K562 (cell line): ENCODE data around the gene GDF9. TPM values are rescaled to one million over a fixed set of nuclear protein-coding genes. Genes with fewer than 3 reads are reported as not detected.

ENCODE experiments used
- ATF2 ChIP-seq: sonication (generic); formaldehyde crosslinking; IDR thresholded peaks from 2 replicates; pipeline ENCODE4 v1.8.1; 2022; ENCODE audit warnings: missing genetic modification reagents
- ATF4 ChIP-seq: fragments of 450-650 bp; formaldehyde crosslinking; IDR thresholded peaks from 2 replicates; pipeline ENCODE4 v1.4.0; 2022; ENCODE audit warnings: mild to moderate bottlenecking, moderate library complexity
- CUX1 ChIP-seq: fragments of 200-800 bp; sonication (Bioruptor generic); IDR thresholded peaks from 2 replicates; pipeline ENCODE4 v1.6.1; 2016; ENCODE audit warnings: missing genetic modification characterization, missing compliant biosample characterization
- IRF9 ChIP-seq: fragments of 450-650 bp; IDR thresholded peaks from 2 replicates; pipeline ENCODE4 v1.6.1; 2016; ENCODE audit warnings: missing biosample characterization, missing genetic modification characterization
- JUN ChIP-seq, 2 experiments: sonication (generic) in 1 of 2; formaldehyde crosslinking in 1 of 2; IDR thresholded peaks; 2 replicates each; pipeline versions ENCODE4 v1.6.1 to v1.8.0; 2012 to 2022; ENCODE audit warnings: borderline replicate concordance in 2 of 2, mild to moderate bottlenecking in 2 of 2, improper control_type of control experiment in 1 of 2, low read depth in 1 of 2, low read length in 1 of 2, missing genetic modification reagents in 1 of 2
- NFXL1 ChIP-seq: fragments of 450-650 bp; formaldehyde crosslinking; IDR thresholded peaks from 2 replicates; pipeline ENCODE4 v1.4.0; 2021; ENCODE audit warnings: mild to moderate bottlenecking
- NR4A1 ChIP-seq, 2 experiments: fragments of 250-450 bp in 1 of 2; fragments of 450-650 bp in 1 of 2; sonication (Bioruptor Pico) in 1 of 2; IDR thresholded peaks; 2 replicates each; pipeline versions ENCODE4 v1.4.0 to v1.6.1; 2016 to 2020; ENCODE audit warnings: mild to moderate bottlenecking in 2 of 2, missing compliant biosample characterization in 1 of 2, missing genetic modification characterization in 1 of 2, moderate library complexity in 1 of 2
- RBBP5 ChIP-seq: fragments of 200-600 bp; sonication (generic); IDR thresholded peaks from 2 replicates; pipeline ENCODE4 v1.6.1; 2012; ENCODE audit warnings: borderline replicate concordance, mild to moderate bottlenecking, low read length, control low read depth, inconsistent platforms; ENCODE audit not compliant: insufficient read depth, poor library complexity, severe bottlenecking
- RNF219 ChIP-seq: fragments of 250-450 bp; sonication (Bioruptor Pico); IDR thresholded peaks from 2 replicates; pipeline ENCODE4 v1.5.0; 2022; ENCODE audit warnings: mild to moderate bottlenecking
- SIN3B ChIP-seq: fragments of 450-650 bp; IDR thresholded peaks from 2 replicates; pipeline ENCODE4 v1.6.1; 2017; ENCODE audit warnings: low read depth, mild to moderate bottlenecking, moderate library complexity
- SMARCE1 ChIP-seq: fragments of 450-650 bp; IDR thresholded peaks from 2 replicates; pipeline ENCODE4 v1.7.1; 2016; ENCODE audit warnings: mild to moderate bottlenecking
- TRIM28 ChIP-seq: fragments of 450-650 bp; IDR thresholded peaks from 2 replicates; pipeline ENCODE4 v1.6.1; 2017
- XRCC3 ChIP-seq: fragments of 450-650 bp; IDR thresholded peaks from 2 replicates; pipeline ENCODE4 v1.6.1; 2017; ENCODE audit warnings: mild to moderate bottlenecking, moderate library complexity
- ZC3H8 ChIP-seq: fragments of 450-650 bp; IDR thresholded peaks from 2 replicates; pipeline ENCODE4 v1.6.1; 2017
- ZNF146 ChIP-seq: IDR thresholded peaks from one replicate; pipeline ENCODE4 v1.6.1; 2018; ENCODE audit warnings: missing compliant biosample characterization; ENCODE audit not compliant: unreplicated experiment
- ZNF507 ChIP-seq: conservative IDR thresholded peaks from 2 replicates; pipeline ENCODE4 v1.6.1; 2017; ENCODE audit warnings: missing genetic modification characterization, missing compliant biosample characterization
- ZNF668 ChIP-seq: fragments of 250-450 bp; sonication (Bioruptor Pico); IDR thresholded peaks from 2 replicates; pipeline ENCODE4 v1.8.0; 2022; ENCODE audit warnings: mild to moderate bottlenecking, inconsistent platforms
- ZNF830 ChIP-seq: fragments of 250-450 bp; sonication (Bioruptor Pico); IDR thresholded peaks from 2 replicates; pipeline ENCODE4 v1.5.0; 2021; ENCODE audit warnings: mild to moderate bottlenecking
- polyA plus RNA-seq, 8 experiments: library from polyadenylated mRNA; depleted of rRNA in 4 of 8; stranded (reverse) in 5 of 8; unstranded in 3 of 8; fragments of >200 nt; fragmentation: Nextera tagmentation in 2 of 8; fragmentation: Illumina TruSeq in 1 of 8; extraction: Ambion mirVana in 2 of 8; extraction: Trizol in 1 of 8; gene quantifications; 2 replicates each; pipeline versions ENCODE4 v1.2.1 to v1.2.3, GENCODE V29; 2011 to 2014; ENCODE audit warnings: inconsistent platforms in 1 of 8, missing spikeins in 1 of 8
- total RNA-seq, 7 experiments: library from RNA; depleted of rRNA in 6 of 7; stranded (reverse); fragments of >200 nt in 6 of 7; fragmentation: Illumina TruSeq in 2 of 7; extraction: Trizol in 2 of 7; gene quantifications; 2 replicates each; pipeline versions ENCODE4 v1.2.1 to v1.2.3, GENCODE V29; 2011 to 2021; ENCODE audit warnings: low replicate concordance in 1 of 7

Gene GDF9
- total and polyA plus RNA-seq, 9 of the 15 experiments (the other 6 are each of a cell fraction or from before 2014, with no cell fraction given), result 0.10 to 0.70 (median 0.20) TPM; not detected in 1

GRCh38 chr5:132849347-132849746 lies 16.9 kb downstream of the GDF9 start (continued):
- no peak for TF ChIP-seq RBBP5
- no peak for TF ChIP-seq ZNF830 (CRISPR knock-in tag)
- no peak for TF ChIP-seq NR4A1 (CRISPR knock-in tag; IDR thresholded peaks at IDR 0.05)
- no peak for TF ChIP-seq NR4A1 (tag; IDR thresholded peaks at IDR 0.05)
- no peak for TF ChIP-seq XRCC3
- TF ChIP-seq ZNF668, result no peak
- TF ChIP-seq TRIM28, result no peak
- no peak for TF ChIP-seq SIN3B
- no peak for TF ChIP-seq RNF219
- TF ChIP-seq JUN (IDR thresholded peaks at IDR 0.05; ENCODE audit: borderline replicate concordance, low read depth, low read length), result no peak
- no peak for TF ChIP-seq JUN (CRISPR knock-in tag; IDR thresholded peaks at IDR 0.05; ENCODE audit: borderline replicate concordance)
- TF ChIP-seq IRF9, result peak; percentile 57; the same call in 1 of the 2 replicates
- no peak for TF ChIP-seq ZNF146
- no peak for TF ChIP-seq ZC3H8
- no peak for TF ChIP-seq NFXL1 (CRISPR knock-in tag)
- TF ChIP-seq ZNF507 (tag), result no peak
- no peak; the same call in 1 of the 2 replicates for TF ChIP-seq SMARCE1
- TF ChIP-seq CUX1 (CRISPR knock-in tag), result no peak
- peak; percentile 92 for TF ChIP-seq ATF4 (CRISPR knock-in tag)
- no peak for TF ChIP-seq ATF2 (CRISPR knock-in tag)
